Activated naive CD4-positive, alpha-beta T cell treated with anti-CD3 and anti-CD28 coated beads, Interleukin-2, amount 50 U/mL, for 72 hours (primary cell): ENCODE results near the gene SULT1C3. TPM values are rescaled to one million over a fixed set of nuclear protein-coding genes. Genes with fewer than 3 reads are reported as not detected.

Source experiments
- ATAC-seq, 2 donors: fragments of 150-1000 bp; cut with Tn5 transposase; 2 replicates each; pipeline ENCODE4 v1.10.0; 2021; ENCODE audit warnings: mild to moderate bottlenecking in 2 of 2, moderate library complexity in 2 of 2
- DNase-seq, 2 donors: peaks; one replicate each; pipeline ENCODE4 v3.0.0; 2021 to 2022; ENCODE audit warnings: low spot score in 2 of 2
- H3K27ac Mint-ChIP-seq, 2 donors: one replicate each; pipeline ENCODE4 v1.8.0; 2022; ENCODE audit warnings: mild to moderate bottlenecking in 2 of 2, mixed read lengths in 2 of 2
- H3K36me3 Mint-ChIP-seq, 2 donors: one replicate each; pipeline ENCODE4 v1.8.0; 2022; ENCODE audit warnings: mixed read lengths in 2 of 2
- H3K9me3 Mint-ChIP-seq, 2 donors: one replicate each; pipeline ENCODE4 v1.8.0; 2022; ENCODE audit warnings: mixed read lengths in 2 of 2
- total RNA-seq, 2 donors: library from RNA; stranded (reverse); gene quantifications; one replicate each; pipeline ENCODE4 v1.2.3, GENCODE V29; 2022

SULT1C3 gene
- not detected for total RNA-seq

DNA sequence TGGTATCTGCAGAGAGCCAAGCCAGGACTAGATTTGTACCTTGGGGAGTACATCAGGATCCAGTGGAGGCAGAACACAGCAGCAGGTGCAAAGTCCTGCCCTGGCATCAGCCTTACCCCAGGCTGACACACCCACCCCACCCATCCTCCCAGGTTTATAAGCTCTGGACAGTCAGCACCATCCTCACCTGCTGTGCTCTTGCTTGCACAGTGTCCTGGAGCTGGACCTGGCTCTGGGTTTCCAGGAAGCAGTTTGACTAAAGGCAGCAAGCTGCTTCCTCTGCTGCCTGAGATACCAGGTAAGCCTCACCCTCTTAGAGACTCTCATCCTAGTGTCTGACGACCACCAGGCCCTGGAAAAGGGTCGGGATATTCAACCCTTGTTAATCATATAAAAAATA, at the start of gene SULT1C3:
Gene SULT1C3, plus strand, starts transcription at position 183 of the 400 bp plus-strand sequence. CDS start 7,227 bp downstream, outside the sequence.
- Mint-ChIP-seq H3K9me3 (peaks cover 0 to 2% of the 10 kb centered on the region in 2 donors), H3K36me3 (peaks cover 0 to 2% of the 10 kb centered on the region in 2 donors), H3K27ac (no peak within 1 kb of the TSS)
- ATAC-seq = no peak
- DNase-seq = no peak

DNA sequence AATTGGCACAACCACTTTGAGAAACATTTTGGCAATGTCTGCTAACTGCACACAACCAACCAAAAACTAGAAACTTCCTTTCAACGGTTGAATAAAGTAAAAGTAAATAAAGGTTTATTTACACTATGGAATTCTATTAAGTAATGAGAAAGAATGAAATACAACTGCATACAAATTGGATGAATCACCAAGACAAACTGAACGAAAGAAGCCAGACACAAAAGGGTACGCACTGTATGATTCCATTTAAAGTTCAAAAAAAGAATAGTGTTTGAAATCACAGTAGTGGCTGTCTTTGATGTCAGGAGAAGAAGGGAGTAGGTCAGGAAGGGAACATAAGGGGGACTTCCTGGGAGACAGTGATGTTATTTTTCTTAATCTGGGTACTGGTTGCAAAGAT, 46.5 kb upstream of the SULT1C3 start:
- no peaks in the 10 kb centered on the region for H3K9me3 Mint-ChIP-seq

DNA sequence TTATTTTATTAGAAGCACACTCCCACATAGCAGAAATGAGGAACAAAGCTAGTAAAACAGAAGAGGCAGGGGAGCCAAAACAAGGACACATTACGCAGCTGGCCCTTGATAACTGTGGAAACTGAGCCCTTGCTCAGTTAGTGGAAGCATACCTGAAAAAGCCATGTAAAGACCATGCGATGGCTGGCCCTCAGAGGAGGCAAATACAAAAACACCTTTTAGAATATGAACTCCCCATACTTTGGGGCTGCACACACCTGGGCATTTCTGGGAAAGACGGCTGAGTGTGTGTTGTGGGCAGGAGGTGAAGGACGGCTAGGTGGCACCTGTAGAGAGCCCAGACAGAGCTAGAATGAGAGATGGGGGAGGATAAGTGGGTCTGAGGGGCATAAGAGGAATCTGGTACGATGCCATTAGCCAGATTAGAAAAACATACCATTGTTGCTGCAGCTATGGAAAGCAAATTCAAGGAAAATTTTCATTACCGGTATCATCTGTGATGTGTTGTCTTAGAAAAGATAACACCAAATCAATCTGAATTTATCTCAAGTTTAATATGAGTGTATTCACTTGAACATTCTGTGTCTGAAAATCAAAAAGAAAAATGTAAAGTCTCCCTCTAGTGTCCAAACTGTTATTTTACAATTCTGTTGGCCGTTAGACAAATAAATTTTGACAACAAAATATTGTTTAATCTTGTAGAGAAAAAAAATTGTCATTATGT, 45.2 kb upstream of the SULT1C3 start:
- Mint-ChIP-seq H3K27ac (no peak overlapping the region), H3K9me3 (no peaks in the 10 kb centered on the region), H3K36me3 (no peaks in the 10 kb centered on the region)
- DNase-seq (no peak), ATAC-seq (no peak)

More for the DNA sequence above, 46.5 kb upstream of the SULT1C3 start:
- H3K36me3 Mint-ChIP-seq = no peaks in the 10 kb centered on the region
- ATAC-seq = no peak
- no peak for DNase-seq
- no peak overlapping the region for H3K27ac Mint-ChIP-seq

DNA sequence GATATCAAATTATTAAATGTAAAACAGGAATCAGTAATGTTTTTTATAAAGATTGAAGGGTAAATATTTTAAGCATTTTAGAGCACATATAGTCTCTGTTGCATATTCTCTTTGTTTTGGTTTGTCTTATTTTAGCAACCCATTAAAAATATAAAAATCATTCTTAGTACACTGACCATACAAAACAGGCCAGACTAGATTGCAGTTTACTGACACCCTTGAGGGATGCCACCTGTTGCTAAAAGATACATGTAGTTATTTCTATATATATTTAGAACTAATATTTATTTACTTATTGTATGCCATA, 44.7 kb upstream of the SULT1C3 start:
- Mint-ChIP-seq H3K9me3 (no peaks in the 10 kb centered on the region), H3K27ac (no peak overlapping the region), H3K36me3 (peaks cover 0 to under 1% of the 10 kb centered on the region in 2 donors)
- DNase-seq = no peak
- no peak for ATAC-seq

DNA sequence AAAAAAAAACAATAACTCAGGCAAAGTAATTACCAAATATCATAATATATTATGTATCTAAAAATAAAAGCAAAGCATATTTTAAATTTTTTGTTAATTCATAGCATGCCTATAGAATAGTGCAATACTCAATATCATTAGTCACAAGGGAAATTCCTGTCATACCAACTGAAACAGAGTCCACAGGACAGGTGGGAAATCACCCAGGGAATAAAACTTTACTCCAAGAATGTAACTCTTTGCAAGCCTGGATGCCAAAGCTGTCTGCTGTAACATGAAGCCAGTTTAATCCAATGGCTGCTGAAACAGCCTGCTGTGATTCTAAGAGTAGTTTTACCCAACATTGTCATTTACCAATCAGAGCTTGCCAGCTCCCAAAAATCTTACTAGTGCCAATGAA, 40.0 kb upstream of the SULT1C3 start:
- ATAC-seq (no peak), DNase-seq (no peak)
- H3K36me3 Mint-ChIP-seq = peaks cover 0 to 7% of the 10 kb centered on the region in 2 donors
- no peak overlapping the region for H3K27ac Mint-ChIP-seq
- H3K9me3 Mint-ChIP-seq = peaks cover 14 to 15% of the 10 kb centered on the region in 2 donors

DNA sequence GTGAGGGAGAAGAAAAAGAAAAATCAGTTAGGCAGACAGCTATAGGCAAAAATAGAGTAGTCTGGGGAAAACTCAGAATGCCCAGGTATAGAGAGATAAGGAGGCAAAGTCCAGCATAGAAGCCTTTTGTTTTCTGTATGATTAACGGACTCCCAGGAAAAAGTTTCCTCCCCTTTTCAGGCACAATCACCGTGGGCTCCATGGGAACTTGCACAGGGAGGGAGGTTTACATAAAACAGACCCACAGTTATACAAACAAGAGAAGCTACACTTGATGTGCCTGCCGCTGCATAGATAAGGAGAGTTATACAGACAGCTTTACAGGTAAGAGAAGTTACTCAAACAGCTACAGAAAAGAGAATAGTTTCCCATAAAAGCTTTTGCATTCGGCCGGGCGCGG, 39.2 kb upstream of the SULT1C3 start:
- peaks cover 14 to 15% of the 10 kb centered on the region in 2 donors for H3K9me3 Mint-ChIP-seq
- no peak for DNase-seq
- no peak overlapping the region for H3K27ac Mint-ChIP-seq
- peaks cover 0 to 7% of the 10 kb centered on the region in 2 donors for H3K36me3 Mint-ChIP-seq
- ATAC-seq = no peak

DNA sequence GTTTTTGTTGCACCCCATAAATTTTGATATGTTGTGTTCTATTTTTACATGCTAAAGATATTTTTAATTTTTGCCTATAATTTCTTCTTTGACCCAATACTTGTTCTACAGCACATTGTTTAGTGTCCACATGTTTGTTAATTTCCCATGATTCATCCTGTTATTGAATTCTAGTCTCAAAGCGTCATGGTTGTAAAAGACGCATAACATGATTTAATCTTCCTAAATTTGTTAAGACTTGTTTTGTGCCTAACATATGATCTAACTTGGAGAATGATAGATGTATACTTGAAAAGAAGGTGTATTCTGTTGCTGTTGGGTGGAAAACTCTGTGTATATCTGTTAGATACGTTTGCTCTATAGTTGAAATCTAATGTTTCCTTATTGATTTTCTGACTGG, 27.1 kb upstream of the SULT1C3 start:
- H3K36me3 Mint-ChIP-seq = peaks cover 10 to 12% of the 10 kb centered on the region in 2 donors
- no peak overlapping the region for H3K27ac Mint-ChIP-seq
- ATAC-seq = no peak
- DNase-seq = no peak
- H3K9me3 Mint-ChIP-seq = peaks cover 11% of the 10 kb centered on the region in 2 donors

DNA sequence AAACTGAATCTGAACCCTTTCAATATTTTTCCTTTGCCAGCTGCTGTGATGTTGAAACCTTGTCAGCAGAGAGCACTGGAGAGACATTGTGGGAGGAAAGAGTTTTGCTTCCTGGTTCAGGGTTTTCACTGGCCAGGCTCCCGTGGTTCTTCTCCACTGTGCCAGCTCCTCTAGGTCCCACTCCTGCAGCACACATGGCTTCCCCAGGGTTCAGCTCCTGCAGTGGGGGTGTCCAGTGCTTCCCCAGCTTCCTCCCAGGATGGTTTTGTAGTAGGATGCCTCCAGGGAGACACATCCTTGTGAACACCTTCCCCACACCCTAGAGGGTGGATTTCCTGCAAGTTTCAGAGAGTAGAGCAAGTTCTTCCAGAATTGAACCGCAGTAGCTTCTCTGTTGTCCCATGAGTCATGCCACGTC, 24.0 kb upstream of the SULT1C3 start:
- ATAC-seq = no peak

DNA sequence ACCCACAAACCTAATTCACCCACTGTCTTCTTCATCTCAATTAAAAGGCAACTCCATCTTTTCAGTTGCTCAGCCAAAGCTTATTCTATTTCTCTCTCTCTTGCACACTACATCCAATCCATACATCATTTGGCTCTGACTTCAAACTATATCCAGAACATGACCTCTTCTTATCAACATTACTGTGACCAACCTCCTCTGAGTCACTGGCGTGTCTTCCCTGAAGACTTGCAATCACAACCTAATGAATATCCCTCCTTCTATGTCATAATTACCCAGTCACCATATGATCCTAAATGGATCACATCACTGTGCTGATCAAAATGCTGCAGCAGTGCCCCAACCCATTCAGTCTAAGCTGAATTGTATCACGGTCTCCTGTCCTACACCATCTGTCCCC, 22.6 kb upstream of the SULT1C3 start:
- H3K27ac Mint-ChIP-seq = no peak overlapping the region
- DNase-seq (no peak), ATAC-seq (no peak)
- no peaks in the 10 kb centered on the region for H3K9me3 Mint-ChIP-seq
- H3K36me3 Mint-ChIP-seq = no peaks in the 10 kb centered on the region

More for the DNA sequence above, 24.0 kb upstream of the SULT1C3 start:
- no peaks in the 10 kb centered on the region for H3K9me3 Mint-ChIP-seq
- no peak for DNase-seq
- H3K36me3 Mint-ChIP-seq = no peaks in the 10 kb centered on the region
- H3K27ac Mint-ChIP-seq = no peak overlapping the region

DNA sequence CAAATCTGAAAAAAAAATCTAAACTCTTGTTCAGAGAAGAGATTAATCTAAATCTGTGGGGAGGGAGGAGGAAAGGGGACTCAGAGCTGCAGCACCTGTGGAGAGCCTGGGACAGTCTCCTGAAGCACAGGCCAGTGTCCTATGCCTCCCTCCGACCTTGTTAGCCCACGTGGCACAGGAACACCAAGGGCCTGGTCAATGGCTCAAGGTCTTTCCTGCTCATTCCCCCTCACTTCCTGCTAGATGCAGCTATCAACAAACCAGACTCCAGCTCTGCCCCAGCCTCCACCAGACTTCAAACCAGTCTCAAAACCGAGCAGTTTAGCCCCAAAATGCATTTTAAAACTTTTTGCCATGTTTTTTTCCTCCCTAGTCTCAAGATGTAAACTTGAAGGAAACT, 20.1 kb upstream of the SULT1C3 start:
- DNase-seq (no peak), ATAC-seq (no peak)
- H3K9me3 Mint-ChIP-seq = peaks cover 11 to 15% of the 10 kb centered on the region in 2 donors
- H3K36me3 Mint-ChIP-seq = peaks cover 5 to 13% of the 10 kb centered on the region in 2 donors
- no peak overlapping the region for H3K27ac Mint-ChIP-seq

DNA sequence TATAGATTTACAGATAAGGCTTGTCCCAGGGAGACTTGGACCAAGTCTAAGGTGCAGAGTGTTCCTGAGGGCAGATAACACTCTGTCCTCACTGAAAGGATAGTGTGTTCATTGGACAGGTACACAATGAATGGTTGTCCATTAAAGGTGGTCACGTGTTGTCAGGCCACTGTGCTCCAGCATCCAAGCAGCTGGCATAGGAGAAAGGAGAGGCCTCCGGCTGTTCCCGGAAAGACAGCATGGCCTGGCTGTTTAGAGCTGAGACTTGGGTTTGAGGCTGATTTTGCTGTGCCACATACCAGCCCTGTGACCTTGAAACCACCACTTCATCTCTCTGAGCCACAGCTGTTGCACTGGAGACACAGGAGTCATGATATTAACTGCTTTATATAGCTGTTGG, 19.6 kb upstream of the SULT1C3 start:
- DNase-seq = no peak
- no peak overlapping the region for H3K27ac Mint-ChIP-seq
- H3K36me3 Mint-ChIP-seq = peaks cover 5 to 13% of the 10 kb centered on the region in 2 donors
- peaks cover 11 to 15% of the 10 kb centered on the region in 2 donors for H3K9me3 Mint-ChIP-seq
- no peak for ATAC-seq

DNA sequence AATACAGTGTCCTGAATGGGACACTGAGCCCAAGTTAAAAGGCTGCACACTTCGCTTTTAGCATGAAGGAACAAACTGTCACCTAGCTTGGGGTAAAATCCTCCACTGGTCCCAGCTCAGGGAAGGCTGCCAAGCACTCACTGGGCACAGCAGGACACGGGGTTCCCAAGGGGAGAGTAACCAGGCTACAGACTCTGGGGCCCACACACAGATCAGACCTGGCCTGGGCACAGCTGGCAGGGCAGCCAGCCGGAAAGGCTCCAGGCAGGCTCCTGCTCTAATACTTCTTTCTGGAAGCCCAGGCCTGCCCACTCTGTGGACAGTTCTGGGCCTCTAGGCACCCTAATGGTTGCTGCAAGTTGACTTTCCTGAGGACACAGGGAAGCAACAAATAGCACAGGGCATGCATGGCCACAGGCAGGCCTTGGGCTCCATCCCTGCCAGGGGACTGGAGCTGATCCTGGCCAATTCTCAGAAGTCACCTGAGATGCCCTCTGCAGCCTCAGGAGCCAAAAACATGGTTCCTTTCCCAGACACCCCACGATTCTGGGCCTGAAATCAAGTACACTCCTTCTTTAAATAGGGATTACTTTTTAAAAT, 18.7 kb upstream of the SULT1C3 start:
- no peak for ATAC-seq
- H3K36me3 Mint-ChIP-seq = peaks cover 5 to 13% of the 10 kb centered on the region in 2 donors
- DNase-seq = no peak
- H3K9me3 Mint-ChIP-seq = peaks cover 11 to 15% of the 10 kb centered on the region in 2 donors
- no peak overlapping the region for H3K27ac Mint-ChIP-seq

DNA sequence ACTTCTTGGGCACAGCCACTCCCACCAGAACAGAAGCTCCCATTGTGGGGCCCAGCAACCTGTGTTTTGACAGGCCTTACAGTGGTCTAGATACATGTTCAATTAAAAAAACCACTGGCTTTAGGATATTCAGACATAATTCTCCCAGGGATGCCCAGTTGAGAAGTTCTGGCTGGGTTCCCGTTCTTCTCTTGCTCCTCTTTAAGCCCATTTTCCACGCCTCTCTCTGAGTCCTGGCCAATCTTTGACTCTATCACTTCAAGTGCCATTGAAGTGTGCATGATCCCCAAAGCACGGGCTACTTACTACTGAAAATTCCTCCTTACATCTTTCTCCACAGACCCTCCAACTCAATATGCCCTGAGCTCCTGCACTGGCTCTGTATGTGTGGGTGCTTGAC, 17.5 kb upstream of the SULT1C3 start:
- no peak for ATAC-seq
- H3K27ac Mint-ChIP-seq = no peak overlapping the region
- DNase-seq = no peak
- H3K9me3 Mint-ChIP-seq = peaks cover 11 to 15% of the 10 kb centered on the region in 2 donors
- H3K36me3 Mint-ChIP-seq = peaks cover 5 to 13% of the 10 kb centered on the region in 2 donors

DNA sequence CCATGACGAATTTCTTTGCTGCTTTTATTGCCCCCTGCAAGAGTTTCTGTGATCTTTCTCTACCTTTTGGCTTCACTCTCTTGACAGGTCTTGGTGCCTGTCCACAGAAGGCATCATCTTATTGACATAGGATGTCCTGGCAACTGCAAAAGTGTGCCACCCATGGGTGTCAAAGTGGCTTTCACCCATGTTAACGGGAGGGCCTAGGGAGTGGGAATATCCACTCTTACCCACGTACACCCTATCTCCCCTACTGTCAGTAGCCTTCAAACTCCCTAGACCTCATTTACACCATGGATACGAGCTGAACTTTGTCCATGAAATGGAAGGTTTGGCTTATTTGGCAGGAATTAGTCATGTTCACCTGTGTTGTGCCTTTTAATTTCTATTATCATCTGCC, 16.2 kb upstream of the SULT1C3 start:
- Mint-ChIP-seq H3K27ac (no peak overlapping the region), H3K9me3 (peaks cover 11 to 15% of the 10 kb centered on the region in 2 donors), H3K36me3 (peaks cover 5 to 13% of the 10 kb centered on the region in 2 donors)
- DNase-seq (no peak), ATAC-seq (no peak)

DNA sequence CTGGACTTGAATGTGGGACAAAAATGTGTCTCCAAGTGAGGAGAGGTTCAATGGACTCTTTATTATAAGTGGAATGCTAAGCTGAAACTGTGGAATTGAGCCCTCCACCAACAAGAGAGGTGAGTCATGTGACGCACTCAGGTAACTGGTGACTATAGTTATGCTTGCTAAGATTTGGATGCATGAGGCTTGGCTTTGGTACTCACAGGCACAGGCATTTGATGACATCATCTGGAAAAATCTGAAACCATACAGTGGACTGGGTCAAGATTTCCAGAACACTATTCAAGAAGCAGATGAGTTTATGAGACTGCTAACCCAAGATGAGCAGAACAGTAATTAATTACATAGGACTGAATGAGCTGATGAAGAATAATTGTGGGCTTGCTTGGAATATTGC, 15.7 kb upstream of the SULT1C3 start:
- H3K27ac Mint-ChIP-seq = no peak overlapping the region
- no peak for DNase-seq
- ATAC-seq = no peak
- H3K36me3 Mint-ChIP-seq = peaks cover 5 to 13% of the 10 kb centered on the region in 2 donors
- H3K9me3 Mint-ChIP-seq = peaks cover 11 to 15% of the 10 kb centered on the region in 2 donors

DNA sequence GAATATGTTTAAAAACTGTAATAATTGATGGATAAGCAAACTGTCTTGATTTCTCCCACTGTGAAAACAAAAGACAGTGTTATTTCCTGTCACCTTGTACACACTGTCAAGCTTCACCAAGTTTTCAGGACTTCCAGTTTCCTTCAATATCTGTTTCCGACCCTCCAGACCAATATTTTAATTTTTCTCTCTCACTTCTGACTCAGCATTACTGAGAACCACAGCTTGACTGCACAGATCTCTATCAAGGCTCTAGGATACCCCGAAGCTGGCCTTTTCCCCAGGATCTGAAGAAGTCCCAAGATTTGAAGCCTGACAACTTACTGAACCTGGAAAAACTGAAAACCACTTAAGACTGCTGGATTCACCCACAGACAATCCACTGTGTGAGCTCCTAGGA, 13.2 kb upstream of the SULT1C3 start:
- peaks cover 5 to 13% of the 10 kb centered on the region in 2 donors for H3K36me3 Mint-ChIP-seq
- ATAC-seq (no peak), DNase-seq (no peak)
- no peak overlapping the region for H3K27ac Mint-ChIP-seq
- peaks cover 11 to 15% of the 10 kb centered on the region in 2 donors for H3K9me3 Mint-ChIP-seq

DNA sequence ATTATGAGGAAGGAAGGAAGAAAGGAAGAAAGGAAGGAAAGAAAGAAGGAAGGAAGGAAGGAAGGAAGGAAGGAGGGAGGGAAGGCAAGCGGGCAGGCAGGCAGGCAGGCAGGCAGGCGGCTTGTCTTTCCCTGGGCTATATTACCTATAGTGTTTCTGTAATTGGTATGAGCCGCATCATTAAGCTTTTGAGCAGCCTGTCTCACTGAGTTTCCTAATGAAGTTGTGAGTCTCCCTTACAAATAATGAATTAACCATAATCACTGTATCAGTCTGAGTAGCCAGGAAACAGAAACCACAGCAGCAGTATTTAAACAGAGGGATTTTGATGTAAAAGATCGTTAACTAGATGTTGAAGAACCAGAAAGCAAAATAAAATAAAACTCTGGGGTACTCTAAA, 11.8 kb upstream of the SULT1C3 start:
- no peak for ATAC-seq
- no peak for DNase-seq
- no peak overlapping the region for H3K27ac Mint-ChIP-seq
- H3K36me3 Mint-ChIP-seq = peaks cover 5 to 12% of the 10 kb centered on the region in 2 donors
- peaks cover 8 to 10% of the 10 kb centered on the region in 2 donors for H3K9me3 Mint-ChIP-seq

DNA sequence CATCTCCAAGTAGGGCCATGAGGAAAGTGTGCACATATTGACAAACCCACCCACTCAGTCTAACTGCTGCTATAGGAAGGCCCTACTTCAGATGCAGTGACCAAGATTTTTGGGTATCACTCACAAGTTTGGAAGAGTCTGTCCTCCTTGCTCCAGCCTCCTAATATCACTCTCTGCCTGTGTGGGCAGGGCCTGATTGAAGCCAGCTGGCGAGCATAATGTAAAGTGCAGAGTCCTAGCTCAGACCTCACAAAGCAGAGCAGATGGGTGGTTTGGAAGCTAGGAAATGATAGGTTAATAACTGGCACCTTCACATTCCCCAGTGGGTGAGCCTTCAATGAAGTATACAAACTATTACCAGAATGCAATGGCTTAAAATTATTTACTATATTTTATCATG, 11.2 kb upstream of the SULT1C3 start:
- no peak for ATAC-seq
- no peak for DNase-seq
- peaks cover 4 to 6% of the 10 kb centered on the region in 2 donors for H3K36me3 Mint-ChIP-seq
- peaks cover 4 to 7% of the 10 kb centered on the region in 2 donors for H3K9me3 Mint-ChIP-seq
- H3K27ac Mint-ChIP-seq = no peak overlapping the region
